ENCODE results near the gene OSBPL3.

The OSBPL3 gene

DNA sequence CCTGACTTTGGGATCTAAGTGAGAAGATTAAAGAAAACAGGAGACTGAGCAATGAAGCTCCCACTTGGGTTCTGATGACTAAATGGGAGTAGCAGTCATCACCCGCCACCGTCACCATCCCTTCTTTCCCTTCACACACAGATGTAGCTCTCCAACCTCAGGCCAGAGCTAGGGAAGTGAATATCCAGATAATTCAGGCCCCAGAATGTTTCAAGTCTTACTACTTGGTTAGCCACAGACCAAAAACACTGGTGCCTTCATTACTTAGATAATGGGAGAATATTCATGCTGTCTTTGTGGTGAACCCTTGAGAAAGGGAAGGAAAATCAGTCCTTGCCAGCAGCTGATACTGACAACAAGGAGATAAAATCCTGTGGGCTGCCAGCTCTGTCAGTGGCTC lies 100.7 kb downstream of the OSBPL3 start:
- H3K9me3 ChIP-seq = no peaks in the 10 kb centered on the region
- H3K9ac ChIP-seq = no peak overlapping the region
- no peaks in the 10 kb centered on the region for H3K27me3 ChIP-seq
- TF ChIP-seq Cebpa-rat (IDR thresholded peaks at IDR 0.05) = no peak
- no peak overlapping the region for H3K4me3 ChIP-seq
- H3K4me2 ChIP-seq = peak overlapping the region; percentile 81; the same call in 1 of the 2 replicates
- H4K20me1 ChIP-seq = no peaks in the 10 kb centered on the region
- H3K36me3 ChIP-seq = no peaks in the 10 kb centered on the region
- H3K27ac ChIP-seq = no peak overlapping the region
- H3K4me1 ChIP-seq = peaks cover 47% of the 10 kb centered on the region

DNA sequence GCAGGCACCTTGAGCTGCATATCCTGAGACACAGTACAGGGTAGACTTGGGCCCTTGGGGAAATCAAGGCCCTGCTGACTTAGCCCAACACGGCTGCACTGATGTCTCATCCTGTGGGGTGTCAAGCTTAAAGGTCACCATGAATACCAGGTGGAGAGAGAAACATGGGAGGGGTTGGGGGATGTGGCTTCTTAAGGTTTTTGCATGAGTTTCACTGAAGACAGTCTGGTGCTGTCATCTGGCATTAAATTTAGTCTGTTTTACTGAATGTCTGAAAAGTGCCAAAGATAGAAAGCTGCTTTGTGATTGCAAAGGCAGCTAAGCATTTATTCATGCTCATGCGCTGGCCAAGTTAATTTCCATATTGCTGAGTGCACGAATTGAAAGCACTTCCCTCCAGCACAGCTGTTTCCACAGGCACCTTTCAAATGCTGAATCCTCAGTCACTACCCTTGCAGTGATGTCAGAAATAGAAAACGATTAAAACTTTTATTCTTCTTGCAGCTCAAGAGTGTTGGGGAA lies 102.1 kb downstream of the OSBPL3 start:
- Histone ChIP-seq H3K27me3 (no peaks in the 10 kb centered on the region), H4K20me1 (no peaks in the 10 kb centered on the region), H3K9ac (no peak overlapping the region; the same call in 1 of the 2 replicates), H3K4me3 (no peak overlapping the region), H3K4me2 (peak overlapping the region; percentile 81), H3K27ac (no peak overlapping the region; the same call in 1 of the 2 replicates), H3K36me3 (no peaks in the 10 kb centered on the region), H3K9me3 (no peaks in the 10 kb centered on the region), H3K4me1 (peaks cover 32% of the 10 kb centered on the region)
- TF ChIP-seq Cebpa-rat (IDR thresholded peaks at IDR 0.05) = no peak

DNA sequence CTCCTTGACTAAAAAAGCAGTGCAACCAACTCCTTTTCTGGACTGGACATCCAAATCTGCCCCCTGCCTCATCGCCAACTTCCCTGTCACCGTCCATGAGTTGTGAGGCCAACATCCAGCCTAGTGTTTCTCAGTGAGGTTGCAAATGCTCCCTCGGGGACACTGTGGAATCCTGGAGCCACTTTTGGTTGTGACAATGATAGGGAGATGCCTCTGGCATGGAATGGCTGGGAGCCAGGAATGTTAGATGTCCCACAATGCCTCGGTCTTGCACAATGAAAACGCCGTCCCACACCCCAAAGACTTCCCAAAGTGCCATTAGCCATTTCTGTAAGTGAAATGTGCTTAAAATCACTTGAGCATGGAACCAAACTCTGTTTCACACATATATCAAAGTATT lies 105.2 kb downstream of the OSBPL3 start:
- Histone ChIP-seq H3K4me2 (no peak overlapping the region), H3K4me1 (peaks cover 40% of the 10 kb centered on the region), H3K9ac (no peak overlapping the region), H3K36me3 (peaks cover 17% of the 10 kb centered on the region), H3K27me3 (no peaks in the 10 kb centered on the region), H3K4me3 (no peak overlapping the region), H4K20me1 (no peaks in the 10 kb centered on the region), H3K27ac (no peak overlapping the region), H3K9me3 (no peaks in the 10 kb centered on the region)
- no peak for TF ChIP-seq Cebpa-rat (IDR thresholded peaks at IDR 0.05)

DNA sequence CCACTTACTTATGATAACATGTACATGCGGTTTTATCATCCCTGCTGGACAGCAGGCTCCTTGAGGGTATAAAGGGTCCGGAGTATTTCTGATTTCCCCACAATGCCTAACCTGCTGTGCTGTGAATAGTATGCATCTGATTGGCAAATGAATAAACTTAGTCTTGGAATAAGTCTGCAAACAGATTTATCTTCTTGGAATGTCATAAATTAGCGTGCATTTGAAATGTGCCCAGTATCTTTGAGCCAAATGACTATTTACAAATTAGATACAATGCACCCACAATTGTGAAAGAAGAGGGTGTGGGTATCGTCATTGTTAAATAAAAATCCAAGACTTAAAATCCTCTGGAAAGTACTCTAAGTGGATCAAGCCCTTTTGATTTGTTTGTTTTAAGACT lies 106.0 kb downstream of the OSBPL3 start:
- no peaks in the 10 kb centered on the region for H3K9me3 ChIP-seq
- no peaks in the 10 kb centered on the region for H4K20me1 ChIP-seq
- H3K27ac ChIP-seq = no peak overlapping the region
- H3K4me3 ChIP-seq = no peak overlapping the region
- H3K27me3 ChIP-seq = no peaks in the 10 kb centered on the region
- peaks cover 22% of the 10 kb centered on the region for H3K36me3 ChIP-seq
- no peak overlapping the region for H3K9ac ChIP-seq
- peaks cover 33% of the 10 kb centered on the region for H3K4me1 ChIP-seq
- no peak overlapping the region for H3K4me2 ChIP-seq
- no peak for TF ChIP-seq Cebpa-rat (IDR thresholded peaks at IDR 0.05)

DNA sequence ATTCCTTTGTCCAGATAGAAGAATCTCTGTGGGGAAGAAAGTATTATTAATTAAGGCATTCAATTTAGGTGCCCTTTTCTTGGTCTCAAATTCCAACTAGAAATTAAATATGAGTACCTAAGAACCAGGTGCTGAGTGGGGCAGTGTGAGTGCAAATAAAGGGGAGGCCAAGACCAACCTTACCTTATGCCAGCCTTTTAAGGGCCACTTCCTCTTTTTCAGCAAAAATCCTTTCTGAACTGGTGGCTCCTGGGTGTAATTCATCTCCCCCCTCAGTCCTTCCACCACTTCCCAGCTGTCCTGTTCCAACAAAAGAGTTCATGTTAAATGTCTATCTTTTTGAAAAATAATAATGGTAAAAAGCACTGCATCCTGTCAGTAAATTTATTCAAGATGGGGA lies 108.2 kb downstream of the OSBPL3 start:
- H3K4me1 ChIP-seq = peaks cover 11% of the 10 kb centered on the region
- H3K9ac ChIP-seq = no peak overlapping the region
- no peaks in the 10 kb centered on the region for H3K9me3 ChIP-seq
- H3K36me3 ChIP-seq = peaks cover 23% of the 10 kb centered on the region
- H3K4me2 ChIP-seq = 0 out of 2 replicates have a peak overlapping the region, but pooled peaks have one; percentile 1
- no peak overlapping the region for H3K27ac ChIP-seq
- no peak overlapping the region for H3K4me3 ChIP-seq
- TF ChIP-seq Cebpa-rat (IDR thresholded peaks at IDR 0.05) = no peak
- no peaks in the 10 kb centered on the region for H4K20me1 ChIP-seq
- no peaks in the 10 kb centered on the region for H3K27me3 ChIP-seq

DNA sequence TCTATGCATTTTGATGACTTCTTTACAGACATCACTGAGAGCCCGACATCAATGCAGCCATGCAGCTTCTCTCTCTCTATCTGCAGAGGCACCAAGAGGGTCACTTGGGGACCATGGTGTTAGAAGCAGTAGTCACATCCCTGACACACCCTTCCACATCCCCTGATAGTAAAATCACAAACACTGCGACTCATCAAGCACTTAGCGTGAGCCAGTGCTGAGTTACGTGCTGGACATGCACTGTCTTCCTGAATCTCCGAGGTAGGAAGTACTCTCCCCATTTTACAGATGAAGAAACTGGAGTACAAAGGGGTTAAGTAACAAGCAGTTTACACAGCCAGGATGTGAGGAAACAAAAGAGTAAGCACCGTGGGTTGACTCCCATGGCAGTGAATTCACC lies 109.2 kb downstream of the OSBPL3 start:
- Histone ChIP-seq H3K9ac (no peak overlapping the region), H3K27me3 (no peaks in the 10 kb centered on the region), H3K4me3 (no peak overlapping the region), H3K27ac (no peak overlapping the region), H3K4me1 (peaks cover 11% of the 10 kb centered on the region), H3K9me3 (no peaks in the 10 kb centered on the region), H4K20me1 (no peaks in the 10 kb centered on the region), H3K4me2 (no peak overlapping the region), H3K36me3 (peaks cover 33% of the 10 kb centered on the region)
- TF ChIP-seq Cebpa-rat (IDR thresholded peaks at IDR 0.05) = no peak

DNA sequence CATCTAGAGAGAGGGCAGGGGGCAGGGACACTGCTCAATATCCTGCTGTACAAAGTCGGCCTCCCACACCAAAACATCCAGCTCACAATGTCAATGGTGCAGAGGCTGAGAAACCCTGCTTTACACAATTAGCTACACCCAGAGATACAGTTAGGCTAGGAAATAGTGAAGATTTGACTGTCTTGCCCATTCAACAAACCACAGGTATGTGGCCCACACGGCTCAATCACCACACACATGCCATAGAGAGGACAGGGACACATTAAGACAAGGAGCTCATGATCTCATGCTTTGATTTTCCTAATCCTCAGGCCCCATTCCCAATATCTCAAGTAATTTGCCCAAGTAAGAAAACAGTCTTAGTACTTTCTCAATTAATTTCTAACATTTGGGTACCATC lies 110.4 kb downstream of the OSBPL3 start:
- Histone ChIP-seq H3K9ac (no peak overlapping the region), H3K4me3 (no peak overlapping the region), H3K9me3 (no peaks in the 10 kb centered on the region), H3K27me3 (no peaks in the 10 kb centered on the region), H3K4me2 (no peak overlapping the region), H4K20me1 (no peaks in the 10 kb centered on the region), H3K36me3 (peaks cover 43% of the 10 kb centered on the region), H3K27ac (no peak overlapping the region), H3K4me1 (peaks cover 11% of the 10 kb centered on the region)
- no peak for TF ChIP-seq Cebpa-rat (IDR thresholded peaks at IDR 0.05)

DNA sequence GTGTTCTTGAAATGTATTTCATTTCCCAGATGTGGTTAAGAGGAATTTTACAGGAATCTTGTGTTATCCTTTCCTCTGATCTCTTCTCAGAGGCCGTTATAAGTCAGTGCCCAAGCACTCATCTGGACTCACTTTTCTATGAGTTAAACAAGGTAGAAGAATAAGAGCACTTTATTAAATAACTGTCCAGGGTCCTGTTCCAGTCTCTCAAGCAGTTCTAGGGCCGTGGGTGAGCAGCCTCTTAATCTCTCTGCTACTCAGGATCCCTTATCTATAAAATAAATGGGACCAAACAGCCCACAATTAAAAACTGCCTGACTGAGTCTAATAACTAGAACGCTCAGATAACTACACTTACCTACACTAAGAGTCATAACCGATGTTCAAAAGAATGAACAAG lies 111.2 kb downstream of the OSBPL3 start:
- Histone ChIP-seq H3K9me3 (no peaks in the 10 kb centered on the region), H4K20me1 (no peaks in the 10 kb centered on the region), H3K9ac (no peak overlapping the region), H3K4me2 (no peak overlapping the region), H3K36me3 (peaks cover 50% of the 10 kb centered on the region), H3K4me3 (no peak overlapping the region), H3K4me1 (peaks cover 11% of the 10 kb centered on the region), H3K27ac (no peak overlapping the region), H3K27me3 (no peaks in the 10 kb centered on the region)
- no peak for TF ChIP-seq Cebpa-rat (IDR thresholded peaks at IDR 0.05)

DNA sequence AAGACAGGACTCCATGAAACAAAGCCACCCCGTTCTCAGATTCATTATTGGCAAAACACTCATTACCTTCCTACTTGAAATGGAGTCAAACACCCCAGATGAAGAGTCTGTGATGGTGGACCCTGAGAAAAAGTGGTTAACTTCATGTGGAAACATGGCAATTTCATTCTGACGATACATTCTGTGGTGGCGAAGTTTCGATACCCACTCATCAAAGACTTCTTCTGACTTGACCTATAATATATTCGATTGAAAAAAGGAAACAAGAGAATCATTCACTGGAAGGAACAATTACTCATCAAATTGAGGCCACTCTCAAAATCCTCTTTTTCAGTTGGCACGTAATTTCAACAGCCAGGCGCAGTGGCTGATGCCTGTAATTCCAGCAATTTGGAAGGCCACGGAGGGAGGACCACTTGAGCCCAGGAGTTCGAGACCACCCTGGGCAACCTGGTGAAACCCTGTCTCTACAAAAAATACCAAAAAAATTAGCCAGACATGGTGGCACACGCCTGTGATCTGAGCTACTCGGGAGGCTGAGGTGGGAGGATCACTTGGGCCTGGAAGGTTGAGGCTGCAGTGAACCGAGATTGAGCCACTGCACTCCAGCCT lies 113.9 kb downstream of the OSBPL3 start:
- H3K9me3 ChIP-seq = no peaks in the 10 kb centered on the region
- no peak overlapping the region for H3K27ac ChIP-seq
- no peaks in the 10 kb centered on the region for H3K4me1 ChIP-seq
- H3K27me3 ChIP-seq = no peaks in the 10 kb centered on the region
- H3K9ac ChIP-seq = no peak overlapping the region
- H3K4me3 ChIP-seq = no peak overlapping the region
- H4K20me1 ChIP-seq = no peaks in the 10 kb centered on the region
- H3K4me2 ChIP-seq = no peak overlapping the region
- no peak for TF ChIP-seq Cebpa-rat (IDR thresholded peaks at IDR 0.05)
- peaks cover 62% of the 10 kb centered on the region for H3K36me3 ChIP-seq

DNA sequence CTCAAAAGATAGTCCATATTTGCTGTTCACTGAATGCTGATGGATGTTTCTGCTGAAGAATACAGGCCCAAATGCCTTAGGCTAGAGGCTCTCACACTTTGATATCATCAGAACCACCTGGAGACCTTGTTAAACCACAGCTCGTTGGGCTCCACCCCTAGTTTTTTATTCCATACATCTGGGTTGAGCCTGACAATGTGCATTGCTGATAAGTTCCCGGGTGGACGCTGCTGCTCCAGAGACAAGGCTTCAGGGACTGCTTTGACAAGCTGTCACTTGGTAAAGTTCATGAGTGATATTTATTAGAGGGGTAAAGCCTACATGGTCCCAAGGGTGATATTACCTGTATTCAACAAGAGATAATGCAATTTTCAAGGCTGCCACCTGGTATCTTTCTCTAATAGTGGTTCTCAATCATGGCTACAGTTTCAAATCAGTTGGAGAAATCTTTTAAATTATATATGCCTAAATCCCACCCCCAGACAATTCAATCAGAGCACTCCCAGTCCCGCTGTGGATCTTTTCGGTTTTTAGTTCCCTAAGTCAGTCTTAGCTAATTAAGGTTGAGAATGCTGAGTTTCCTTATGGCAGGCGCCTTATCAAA lies 115.7 kb downstream of the OSBPL3 start:
- peaks cover 57% of the 10 kb centered on the region for H3K36me3 ChIP-seq
- no peak overlapping the region for H3K4me3 ChIP-seq

More for the DNA sequence above, 115.7 kb downstream of the OSBPL3 start:
- H3K27me3 ChIP-seq = no peaks in the 10 kb centered on the region
- TF ChIP-seq Cebpa-rat (IDR thresholded peaks at IDR 0.05) = no peak
- no peak overlapping the region for H3K4me2 ChIP-seq
- no peak overlapping the region for H3K27ac ChIP-seq
- H4K20me1 ChIP-seq = no peaks in the 10 kb centered on the region
- no peak overlapping the region for H3K9ac ChIP-seq
- H3K4me1 ChIP-seq = no peaks in the 10 kb centered on the region
- H3K9me3 ChIP-seq = peaks cover 7% of the 10 kb centered on the region

Data from BLaER1 (cell line).